GM23248 (cell line): ENCODE measurements around the gene KIF16B.

ENCODE experiments used
- EZH2 ChIP-seq: fragments of 200-600 bp; sonication (generic); IDR thresholded peaks from 2 replicates; pipeline ENCODE4 v1.6.1; 2018; ENCODE audit warnings: antibody characterized with exemption, mild to moderate bottlenecking; ENCODE audit not compliant: insufficient read depth, poor library complexity, severe bottlenecking
- EZH2phosphoT487 ChIP-seq: fragments of 200-600 bp; sonication (generic); IDR thresholded peaks from 2 replicates; pipeline ENCODE4 v1.6.1; 2018; ENCODE audit warnings: antibody characterized with exemption, moderate library complexity, mild to moderate bottlenecking, low read depth; ENCODE audit not compliant: insufficient read depth

GRCh38 chr20:16616317-16616716 is 43.1 kb upstream of the KIF16B start:
- TF ChIP-seq EZH2 (no peak), EZH2phosphoT487 (no peak)
